ENCODE results near the gene TLR9. TPM values are rescaled to one million over a fixed set of nuclear protein-coding genes. Genes with fewer than 3 reads are reported as not detected.
"Not testable (repeated sequence)": the region's sequence is repeated elsewhere in the genome, so short reads cannot be mapped to it uniquely, and the experiment has no call there.

The TLR9 gene, protein sequence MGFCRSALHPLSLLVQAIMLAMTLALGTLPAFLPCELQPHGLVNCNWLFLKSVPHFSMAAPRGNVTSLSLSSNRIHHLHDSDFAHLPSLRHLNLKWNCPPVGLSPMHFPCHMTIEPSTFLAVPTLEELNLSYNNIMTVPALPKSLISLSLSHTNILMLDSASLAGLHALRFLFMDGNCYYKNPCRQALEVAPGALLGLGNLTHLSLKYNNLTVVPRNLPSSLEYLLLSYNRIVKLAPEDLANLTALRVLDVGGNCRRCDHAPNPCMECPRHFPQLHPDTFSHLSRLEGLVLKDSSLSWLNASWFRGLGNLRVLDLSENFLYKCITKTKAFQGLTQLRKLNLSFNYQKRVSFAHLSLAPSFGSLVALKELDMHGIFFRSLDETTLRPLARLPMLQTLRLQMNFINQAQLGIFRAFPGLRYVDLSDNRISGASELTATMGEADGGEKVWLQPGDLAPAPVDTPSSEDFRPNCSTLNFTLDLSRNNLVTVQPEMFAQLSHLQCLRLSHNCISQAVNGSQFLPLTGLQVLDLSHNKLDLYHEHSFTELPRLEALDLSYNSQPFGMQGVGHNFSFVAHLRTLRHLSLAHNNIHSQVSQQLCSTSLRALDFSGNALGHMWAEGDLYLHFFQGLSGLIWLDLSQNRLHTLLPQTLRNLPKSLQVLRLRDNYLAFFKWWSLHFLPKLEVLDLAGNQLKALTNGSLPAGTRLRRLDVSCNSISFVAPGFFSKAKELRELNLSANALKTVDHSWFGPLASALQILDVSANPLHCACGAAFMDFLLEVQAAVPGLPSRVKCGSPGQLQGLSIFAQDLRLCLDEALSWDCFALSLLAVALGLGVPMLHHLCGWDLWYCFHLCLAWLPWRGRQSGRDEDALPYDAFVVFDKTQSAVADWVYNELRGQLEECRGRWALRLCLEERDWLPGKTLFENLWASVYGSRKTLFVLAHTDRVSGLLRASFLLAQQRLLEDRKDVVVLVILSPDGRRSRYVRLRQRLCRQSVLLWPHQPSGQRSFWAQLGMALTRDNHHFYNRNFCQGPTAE
- under 1 TPM in 1 of 3 donors, not detected in 2; 0.29 TPM for total RNA-seq

DNA sequence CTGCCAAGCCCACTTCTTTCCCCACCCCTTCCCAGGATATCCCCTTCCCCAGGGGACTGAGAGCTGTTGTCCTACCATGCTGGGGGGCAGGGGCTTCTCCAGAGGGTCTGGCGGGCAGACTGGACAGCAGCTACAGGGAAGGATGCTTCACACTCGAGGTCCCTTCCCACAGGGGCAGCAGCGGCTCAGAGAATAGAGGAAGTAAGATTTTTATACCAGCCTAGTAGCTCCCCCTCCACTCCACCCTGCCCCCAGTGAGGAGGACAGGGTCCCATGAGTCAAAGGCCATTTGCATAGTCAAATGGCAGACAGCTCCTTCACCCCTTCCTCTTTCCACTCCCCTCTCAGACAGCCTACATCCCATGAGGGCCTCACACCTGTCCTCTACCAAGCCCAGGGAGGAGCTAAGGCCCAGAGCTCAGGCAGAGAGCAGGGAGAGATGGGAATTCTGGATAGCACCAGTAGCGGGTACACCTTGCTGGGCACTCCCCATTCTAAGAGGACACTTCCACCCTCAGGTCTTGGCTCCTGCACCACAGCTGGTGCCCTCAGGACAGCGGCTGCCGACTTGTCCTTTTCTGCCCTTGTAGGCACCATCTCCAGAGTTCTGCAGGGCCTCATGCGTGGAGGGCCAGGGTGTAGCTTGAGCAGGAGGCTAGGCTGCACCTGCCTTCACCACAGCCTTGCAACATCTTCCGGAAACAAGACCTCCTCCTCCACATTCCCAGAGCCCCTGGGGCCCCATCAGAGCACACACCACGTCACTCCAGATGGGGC is at the start of gene TLR9:
TLR9 (minus strand) TSS at position 194 of the 777 bp plus-strand sequence; CDS start at position 78, 116 bp downstream.
- Histone ChIP-seq H3K4me1 (peaks cover 8 to 9% of the 10 kb centered on the region in 2 donors), H3K27me3 (no peaks in the 10 kb centered on the region), H3K36me3 (peaks cover 6% of the 10 kb centered on the region), H3K4me3 (no peak within 1 kb of the TSS), H3K9me3 (no peaks in the 10 kb centered on the region), H3K27ac (peak within 1 kb of the TSS in 1 of 2 donors; percentile 32)
- TF ChIP-seq, protein P1, sequence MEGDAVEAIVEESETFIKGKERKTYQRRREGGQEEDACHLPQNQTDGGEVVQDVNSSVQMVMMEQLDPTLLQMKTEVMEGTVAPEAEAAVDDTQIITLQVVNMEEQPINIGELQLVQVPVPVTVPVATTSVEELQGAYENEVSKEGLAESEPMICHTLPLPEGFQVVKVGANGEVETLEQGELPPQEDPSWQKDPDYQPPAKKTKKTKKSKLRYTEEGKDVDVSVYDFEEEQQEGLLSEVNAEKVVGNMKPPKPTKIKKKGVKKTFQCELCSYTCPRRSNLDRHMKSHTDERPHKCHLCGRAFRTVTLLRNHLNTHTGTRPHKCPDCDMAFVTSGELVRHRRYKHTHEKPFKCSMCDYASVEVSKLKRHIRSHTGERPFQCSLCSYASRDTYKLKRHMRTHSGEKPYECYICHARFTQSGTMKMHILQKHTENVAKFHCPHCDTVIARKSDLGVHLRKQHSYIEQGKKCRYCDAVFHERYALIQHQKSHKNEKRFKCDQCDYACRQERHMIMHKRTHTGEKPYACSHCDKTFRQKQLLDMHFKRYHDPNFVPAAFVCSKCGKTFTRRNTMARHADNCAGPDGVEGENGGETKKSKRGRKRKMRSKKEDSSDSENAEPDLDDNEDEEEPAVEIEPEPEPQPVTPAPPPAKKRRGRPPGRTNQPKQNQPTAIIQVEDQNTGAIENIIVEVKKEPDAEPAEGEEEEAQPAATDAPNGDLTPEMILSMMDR (IDR thresholded peaks at IDR 0.05): no peak
- no peak for TF ChIP-seq POLR2AphosphoS5 (IDR thresholded peaks at IDR 0.05)
- no peak for TF ChIP-seq POLR2A (IDR thresholded peaks at IDR 0.05)
- intact Hi-C loops (cut with DNase I; ENCODE audit: low total_unique reads): no loop called here
- no peak for DNase-seq (ENCODE audit: low spot score in 2 of 2)

DNA sequence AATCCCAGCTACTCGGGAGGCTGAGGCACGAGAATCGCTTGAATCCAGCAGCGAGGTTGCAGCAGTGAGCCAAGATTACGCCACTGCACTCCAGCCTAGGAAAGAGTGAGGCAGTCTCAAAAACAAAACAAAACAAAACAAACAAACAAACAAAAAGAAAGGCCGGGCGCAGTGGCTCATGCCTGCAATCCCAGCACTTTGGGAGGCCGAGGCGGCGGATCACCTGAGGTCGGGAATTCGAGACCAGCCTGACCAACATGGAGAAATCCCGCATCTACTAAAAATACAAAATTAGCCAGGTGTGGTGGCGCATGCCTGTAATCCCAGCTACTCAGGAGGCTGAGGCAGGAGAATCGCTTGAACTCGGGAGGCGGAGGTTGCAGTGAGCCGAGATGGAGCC is 49.3 kb upstream of the TLR9 start:
- H3K36me3 ChIP-seq; intact Hi-C loops (cut with DNase I; ENCODE audit: low total_unique reads); DNase-seq (ENCODE audit: low spot score in 2 of 2); H3K27me3 ChIP-seq; H3K9me3 ChIP-seq: not testable (repeated sequence)
- Histone ChIP-seq H3K4me3 (peak overlapping the region in 1 of 3 donors; percentile 6), H3K27ac (peak overlapping the region in 1 of 2 donors; percentile 94), H3K4me1 (peaks cover 4 to 35% of the 10 kb centered on the region in 2 donors)

DNA sequence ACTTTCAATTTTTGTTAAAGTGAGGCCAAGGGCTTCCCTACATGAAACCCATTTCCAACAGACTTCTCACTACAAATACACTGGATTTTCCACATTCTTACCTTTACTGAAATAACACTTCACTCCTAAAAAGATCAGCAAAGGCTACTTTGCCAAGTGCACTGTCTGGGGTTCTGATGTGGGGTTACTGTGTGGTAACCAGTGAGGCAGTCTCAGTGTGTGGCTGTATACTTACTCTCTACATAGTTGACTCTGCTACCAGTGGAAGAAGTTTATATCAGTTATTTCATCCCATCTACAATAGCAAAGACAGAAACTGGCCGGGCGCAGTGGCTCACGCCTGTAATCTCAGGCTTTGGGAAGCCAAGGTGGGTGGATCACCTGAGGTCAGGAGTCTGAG is 47.4 kb upstream of the TLR9 start:
- intact Hi-C loops (cut with DNase I; ENCODE audit: low total_unique reads): no loop called here
- H3K36me3 ChIP-seq: no peaks in the 10 kb centered on the region
- no peak overlapping the region for H3K4me3 ChIP-seq
- no peaks in the 10 kb centered on the region for H3K9me3 ChIP-seq
- peak overlapping the region in 1 of 2 donors; percentile 17 for H3K27ac ChIP-seq
- DNase-seq (ENCODE audit: low spot score in 2 of 2): no peak
- no peaks in the 10 kb centered on the region for H3K27me3 ChIP-seq
- H3K4me1 ChIP-seq: peaks cover 4 to 27% of the 10 kb centered on the region in 2 donors
- TF ChIP-seq POLR2A (IDR thresholded peaks at IDR 0.05): no peak
- TF ChIP-seq, protein P1 (IDR thresholded peaks at IDR 0.05): no peak
- TF ChIP-seq POLR2AphosphoS5 (IDR thresholded peaks at IDR 0.05): no peak

DNA sequence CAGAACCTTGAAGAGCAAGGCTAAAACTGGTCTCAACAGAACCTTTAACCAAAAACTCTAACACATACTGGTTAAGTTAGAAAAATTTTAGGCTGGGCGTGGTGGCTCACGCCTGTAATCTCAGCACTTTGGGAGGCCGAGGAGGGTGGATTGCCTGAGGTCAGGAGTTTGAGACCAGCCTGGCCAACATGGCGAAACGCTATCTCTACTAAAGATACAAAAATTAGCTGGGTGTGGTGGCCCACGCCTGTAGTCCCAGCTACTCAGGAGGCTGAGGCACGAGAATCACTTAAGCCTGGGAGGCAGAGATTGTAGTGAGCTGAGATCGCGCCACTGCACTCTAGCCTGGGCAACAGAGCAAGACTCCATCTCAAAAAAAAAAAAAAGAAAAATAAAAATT is 46.7 kb upstream of the TLR9 start:
- DNase-seq (ENCODE audit: low spot score in 2 of 2); H3K4me3 ChIP-seq; H3K9me3 ChIP-seq; intact Hi-C loops (cut with DNase I; ENCODE audit: low total_unique reads); H3K27me3 ChIP-seq; H3K36me3 ChIP-seq: not testable (repeated sequence)
- Histone ChIP-seq H3K4me1 (peaks cover 4 to 27% of the 10 kb centered on the region in 2 donors), H3K27ac (peak overlapping the region in 1 of 2 donors; percentile 70)

DNA sequence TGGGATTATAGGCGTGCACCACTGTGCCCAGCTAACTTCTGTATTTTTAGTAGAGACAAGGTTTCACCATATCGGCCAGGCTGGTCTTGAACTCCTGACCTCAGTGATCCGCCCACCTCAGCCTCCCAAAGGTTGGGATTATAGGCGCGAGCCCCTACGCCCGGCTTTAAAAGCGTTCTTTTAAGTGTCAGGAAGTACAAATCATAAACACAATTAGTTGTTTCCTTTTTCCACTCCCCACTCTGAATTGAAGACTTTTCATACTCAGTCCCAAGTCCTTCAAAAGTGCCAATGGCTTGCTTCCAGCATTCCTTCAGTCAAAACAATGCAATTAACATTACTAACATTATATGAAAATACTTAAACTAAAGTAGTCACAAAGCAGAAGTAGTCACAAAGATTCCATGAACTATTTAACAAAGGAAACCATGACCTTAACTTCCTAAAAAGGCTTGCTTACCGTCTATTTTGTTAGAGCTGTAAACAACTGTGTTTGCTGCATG is 44.9 kb upstream of the TLR9 start:
- Histone ChIP-seq H3K4me3 (no peak overlapping the region), H3K36me3 (no peaks in the 10 kb centered on the region), H3K9me3 (no peaks in the 10 kb centered on the region), H3K27me3 (no peaks in the 10 kb centered on the region), H3K27ac (peak overlapping the region; percentile 62 to 70), H3K4me1 (peaks cover 4 to 18% of the 10 kb centered on the region in 2 donors)
- no peak for TF ChIP-seq POLR2AphosphoS5 (IDR thresholded peaks at IDR 0.05)
- TF ChIP-seq, protein P1 (IDR thresholded peaks at IDR 0.05): no peak
- TF ChIP-seq POLR2A (IDR thresholded peaks at IDR 0.05): no peak
- intact Hi-C loops (cut with DNase I; ENCODE audit: low total_unique reads): no loop called here
- no peak for DNase-seq (ENCODE audit: low spot score in 2 of 2)
